ENCODE data around the gene APBB3.

- TF ChIP-seq, protein P1, sequence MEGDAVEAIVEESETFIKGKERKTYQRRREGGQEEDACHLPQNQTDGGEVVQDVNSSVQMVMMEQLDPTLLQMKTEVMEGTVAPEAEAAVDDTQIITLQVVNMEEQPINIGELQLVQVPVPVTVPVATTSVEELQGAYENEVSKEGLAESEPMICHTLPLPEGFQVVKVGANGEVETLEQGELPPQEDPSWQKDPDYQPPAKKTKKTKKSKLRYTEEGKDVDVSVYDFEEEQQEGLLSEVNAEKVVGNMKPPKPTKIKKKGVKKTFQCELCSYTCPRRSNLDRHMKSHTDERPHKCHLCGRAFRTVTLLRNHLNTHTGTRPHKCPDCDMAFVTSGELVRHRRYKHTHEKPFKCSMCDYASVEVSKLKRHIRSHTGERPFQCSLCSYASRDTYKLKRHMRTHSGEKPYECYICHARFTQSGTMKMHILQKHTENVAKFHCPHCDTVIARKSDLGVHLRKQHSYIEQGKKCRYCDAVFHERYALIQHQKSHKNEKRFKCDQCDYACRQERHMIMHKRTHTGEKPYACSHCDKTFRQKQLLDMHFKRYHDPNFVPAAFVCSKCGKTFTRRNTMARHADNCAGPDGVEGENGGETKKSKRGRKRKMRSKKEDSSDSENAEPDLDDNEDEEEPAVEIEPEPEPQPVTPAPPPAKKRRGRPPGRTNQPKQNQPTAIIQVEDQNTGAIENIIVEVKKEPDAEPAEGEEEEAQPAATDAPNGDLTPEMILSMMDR (IDR thresholded peaks at IDR 0.05), result peak; percentile 69 to 83 (median 72)
- no peak for TF ChIP-seq POLR2A (IDR thresholded peaks at IDR 0.05)
Observed at GRCh38 chr5:140575309-140575708, 10.9 kb upstream of the APBB3 start.
